ENCODE data around the gene ZNF407. TPM values are rescaled to one million over a fixed set of nuclear protein-coding genes. Genes with fewer than 3 reads are reported as not detected.

The ZNF407 gene
- total and polyA plus RNA-seq, 10 donors, result 2.0 to 41.0 (median 26.3) TPM

- no peak overlapping the region for H3K4me3 ChIP-seq
- 90 to 96% (median 92%) methylated on average over 3 of the region's 3 CpGs for WGBS, 5 donors
Observed at GRCh38 chr18:74733598-74733997, 135.9 kb downstream of the ZNF407 start.

GRCh38 chr18:74734013-74734444, 136.4 kb downstream of the ZNF407 start:
- no peak overlapping the region for H3K4me3 ChIP-seq
- H3K4me1 ChIP-seq, result no peaks in the 10 kb centered on the region
- TF ChIP-seq CTCF (IDR thresholded peaks at IDR 0.05 in 8 of 11, conservative IDR thresholded peaks at IDR 0.05 in 3 of 11) (no peak), POLR2AphosphoS5 (IDR thresholded peaks at IDR 0.05) (no peak), POLR2A (IDR thresholded peaks at IDR 0.05) (no peak)
- H3K36me3 ChIP-seq, result peaks cover 0 to 8% (median 0%) of the 10 kb centered on the region in 6 donors
- no peaks in the 10 kb centered on the region for H3K9me3 ChIP-seq
- intact Hi-C loops (cut with DNase I; ENCODE audit: low total_unique reads), result no loop called here
- WGBS, 5 donors, result 86 to 88% (median 87%) methylated on average over 11 of the region's 11 CpGs
- DNase-seq, result no peak
- no peaks in the 10 kb centered on the region for H3K27me3 ChIP-seq (replicated peaks in 1 of 7)
- no peak overlapping the region for H3K27ac ChIP-seq

More at GRCh38 chr18:74733598-74733997, 135.9 kb downstream of the ZNF407 start:
- H3K36me3 ChIP-seq, result peaks cover 0 to 12% (median 0%) of the 10 kb centered on the region in 6 donors
- TF ChIP-seq CTCF (IDR thresholded peaks at IDR 0.05 in 8 of 11, conservative IDR thresholded peaks at IDR 0.05 in 3 of 11) (no peak), POLR2AphosphoS5 (IDR thresholded peaks at IDR 0.05) (no peak), POLR2A (IDR thresholded peaks at IDR 0.05) (no peak)
- H3K27ac ChIP-seq, result no peak overlapping the region
- H3K27me3 ChIP-seq (replicated peaks in 1 of 7), result no peaks in the 10 kb centered on the region
- DNase-seq, result no peak
- intact Hi-C loops (cut with DNase I; ENCODE audit: low total_unique reads), result no loop called here
- H3K9me3 ChIP-seq, result no peaks in the 10 kb centered on the region
- no peaks in the 10 kb centered on the region for H3K4me1 ChIP-seq

DNA sequence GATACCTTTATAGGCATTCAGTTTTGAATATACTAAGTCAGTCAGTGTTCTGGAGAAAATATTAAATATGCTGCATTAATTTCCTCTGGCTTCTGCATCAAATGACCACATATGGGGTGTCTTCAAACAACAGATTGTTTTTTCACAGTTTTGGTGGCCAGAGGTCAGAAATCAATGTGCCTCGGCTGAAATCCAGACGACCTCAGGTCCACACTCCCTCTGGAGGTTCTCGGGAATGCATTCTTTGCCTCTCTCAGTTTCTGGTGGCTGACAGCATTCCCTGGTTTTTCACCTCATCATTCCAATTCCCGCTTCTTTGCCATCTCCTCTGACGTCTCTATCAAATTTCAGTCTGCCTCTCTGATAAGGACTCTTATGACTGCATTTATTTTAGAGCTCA, 142.3 kb downstream of the ZNF407 start:
- no peak overlapping the region for H3K27ac ChIP-seq

More for the DNA sequence above, 142.3 kb downstream of the ZNF407 start:
- no peak for DNase-seq
- Histone ChIP-seq H3K36me3 (no peaks in the 10 kb centered on the region), H3K4me3 (no peak overlapping the region), H3K27me3 (replicated peaks in 1 of 7) (no peaks in the 10 kb centered on the region), H3K4me1 (no peaks in the 10 kb centered on the region), H3K9me3 (no peaks in the 10 kb centered on the region)
- TF ChIP-seq POLR2A (IDR thresholded peaks at IDR 0.05) (no peak), POLR2AphosphoS5 (IDR thresholded peaks at IDR 0.05) (no peak), CTCF (IDR thresholded peaks at IDR 0.05 in 8 of 11, conservative IDR thresholded peaks at IDR 0.05 in 3 of 11) (no peak)
- WGBS, 5 donors, result 90 to 95% (median 93%) methylated on average over 5 of the region's 5 CpGs
- intact Hi-C loops (cut with DNase I; ENCODE audit: low total_unique reads), result no loop called here
